GOT3 (cell line): ENCODE data around the gene CCDC88A.
"Not testable (repeated sequence)": the region's sequence is repeated elsewhere in the genome, so short reads cannot be mapped to it uniquely, and the experiment has no call there.

Source experiments
- DNase-seq: peaks from one replicate; lab custom pipeline; 2025; ENCODE audit warnings: mixed read lengths; lab: John Stamatoyannopoulos, UW

CCDC88A gene

GRCh38 chr2:55302241-55302640 lies 117.4 kb downstream of the CCDC88A start:
- DNase-seq: no peak

- no peak for DNase-seq
Observed at GRCh38 chr2:55301277-55301676, 118.4 kb downstream of the CCDC88A start.

- DNase-seq: no peak
Observed at GRCh38 chr2:55296393-55296792, 123.3 kb downstream of the CCDC88A start.

DNA sequence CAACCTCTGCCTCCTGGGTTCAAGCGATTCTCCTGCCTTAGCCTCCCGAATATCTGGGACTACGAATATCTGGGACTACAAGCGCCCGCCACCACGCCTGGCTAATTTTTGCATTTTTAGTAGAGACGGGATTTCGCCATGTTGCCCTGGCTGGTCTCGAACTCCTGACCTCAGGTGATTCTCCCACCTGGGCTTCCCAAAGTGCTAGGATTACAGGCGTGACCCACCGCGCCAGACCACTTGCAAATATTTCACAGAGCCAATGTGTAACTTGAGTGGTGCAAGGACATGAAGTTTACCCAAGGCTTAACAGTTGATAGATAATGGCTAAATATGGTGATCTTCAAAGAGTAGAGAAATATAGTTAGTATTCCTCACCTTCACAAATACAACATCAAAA lies 136.6 kb downstream of the CCDC88A start:
- DNase-seq: no peak

DNA sequence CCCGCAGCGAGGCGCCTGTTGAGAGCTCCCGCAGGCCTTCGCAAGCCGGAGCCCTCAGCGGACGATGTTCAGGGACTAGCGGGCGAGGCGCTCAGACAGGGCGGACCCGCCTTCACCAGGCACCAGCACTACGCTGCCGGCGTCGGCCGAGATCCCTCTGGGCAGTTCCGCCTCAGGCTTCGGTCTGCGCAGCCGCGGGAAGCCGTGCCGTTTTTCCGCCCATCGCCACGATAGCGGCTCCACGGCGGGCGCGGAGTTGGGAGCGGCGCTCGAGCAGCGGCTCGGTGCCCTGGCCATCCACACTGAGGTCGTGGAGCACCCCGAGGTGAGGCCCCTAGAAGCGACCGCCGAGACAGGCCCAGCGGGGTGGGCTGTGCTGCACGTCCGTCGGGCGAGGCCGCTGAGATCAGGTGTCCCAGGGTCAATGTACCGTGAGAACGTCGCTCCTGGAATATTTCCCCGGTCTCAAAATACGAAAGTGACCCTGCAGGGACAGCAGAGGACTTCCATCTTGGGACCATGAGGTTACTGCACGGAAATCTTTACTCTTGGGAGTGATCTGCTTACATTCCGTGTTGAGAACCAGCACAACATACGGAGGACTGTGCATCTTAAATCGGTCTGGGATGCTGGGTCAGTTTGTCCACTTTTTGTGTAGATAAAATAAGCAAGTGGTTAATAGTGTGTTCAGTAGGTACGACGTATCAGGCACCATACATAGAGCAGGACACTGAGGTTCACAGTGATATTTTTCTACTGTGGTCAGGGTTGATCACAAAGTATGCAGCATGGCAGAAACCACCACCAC lies 137.3 kb downstream of the CCDC88A start:
- peak; percentile 50 for DNase-seq

DNA sequence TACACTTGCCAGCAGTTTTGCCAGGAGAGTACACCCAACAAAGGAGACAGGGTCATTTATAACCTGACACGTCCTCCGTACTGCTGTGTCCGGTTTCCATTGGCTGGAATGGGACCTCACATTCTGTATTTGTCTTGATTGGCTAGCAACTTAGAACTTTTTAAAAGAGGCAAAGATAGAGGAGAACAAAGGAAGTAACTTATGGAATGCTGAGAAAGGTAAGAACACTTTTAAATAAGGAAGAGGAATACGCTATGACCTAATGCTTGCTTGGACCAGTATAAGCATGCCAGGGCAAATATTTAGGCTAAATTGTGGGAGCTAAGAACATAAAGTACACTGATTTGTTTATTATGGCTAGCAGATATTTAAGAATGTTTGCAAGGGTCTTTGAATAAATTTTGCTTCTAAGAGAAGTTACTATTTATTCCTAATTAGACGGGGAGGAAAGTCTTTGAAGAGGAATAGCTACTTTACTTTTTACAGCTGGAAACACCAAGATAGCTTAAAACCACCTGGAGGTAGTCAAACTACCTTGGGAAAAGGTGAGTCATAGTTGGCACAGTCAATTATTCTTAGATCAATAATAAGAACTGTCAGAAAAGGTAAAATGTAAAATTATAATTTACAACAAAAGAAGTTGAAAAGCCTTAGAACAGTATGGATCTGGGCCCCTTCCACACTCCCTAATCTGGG lies 138.7 kb downstream of the CCDC88A start:
- not testable (repeated sequence) for DNase-seq

- not testable (repeated sequence) for DNase-seq
Observed at GRCh38 chr2:55279859-55280424, 139.7 kb downstream of the CCDC88A start.

- not testable (repeated sequence) for DNase-seq
Observed at GRCh38 chr2:55279214-55279835, 140.3 kb downstream of the CCDC88A start.

- DNase-seq: no peak
Observed at GRCh38 chr2:55277310-55277709, 142.3 kb downstream of the CCDC88A start.

DNA sequence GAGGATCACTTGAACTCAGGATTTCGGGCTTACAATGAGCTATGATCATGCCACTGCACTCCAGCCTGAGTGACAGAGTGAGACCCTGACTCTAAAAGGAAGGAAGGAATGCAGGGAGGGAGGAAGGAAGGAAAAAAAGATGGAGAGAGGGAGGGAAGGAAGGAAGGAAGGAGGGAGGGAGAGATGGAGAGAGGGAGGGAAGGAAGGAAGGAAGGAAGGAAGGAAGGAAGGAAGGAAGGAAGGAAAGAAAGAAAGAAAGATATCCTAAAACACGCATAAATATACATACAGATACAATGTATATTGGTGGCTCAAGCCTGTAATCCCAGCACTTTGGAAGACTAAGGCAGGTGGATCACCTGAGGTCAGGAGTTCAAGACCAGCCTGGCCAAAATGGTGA lies 145.3 kb downstream of the CCDC88A start:
- not testable (repeated sequence) for DNase-seq

DNA sequence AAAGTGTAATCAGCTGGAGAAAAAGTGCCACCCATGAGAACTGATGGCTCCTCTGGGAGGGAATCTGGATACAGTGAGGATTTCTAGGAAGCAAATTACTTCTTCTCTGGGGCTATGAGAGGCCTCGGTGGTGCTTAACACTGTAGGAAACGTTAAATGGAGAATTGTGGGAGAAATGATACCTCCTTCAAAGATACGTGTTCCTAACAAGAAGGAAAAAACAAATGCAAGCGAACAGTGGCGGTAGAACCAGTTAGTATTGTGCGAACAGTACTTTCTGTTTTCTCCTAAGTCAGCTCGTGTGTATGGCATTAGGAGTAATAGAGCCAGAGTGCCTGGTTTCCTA lies 150.0 kb downstream of the CCDC88A start:
- no peak for DNase-seq

DNA sequence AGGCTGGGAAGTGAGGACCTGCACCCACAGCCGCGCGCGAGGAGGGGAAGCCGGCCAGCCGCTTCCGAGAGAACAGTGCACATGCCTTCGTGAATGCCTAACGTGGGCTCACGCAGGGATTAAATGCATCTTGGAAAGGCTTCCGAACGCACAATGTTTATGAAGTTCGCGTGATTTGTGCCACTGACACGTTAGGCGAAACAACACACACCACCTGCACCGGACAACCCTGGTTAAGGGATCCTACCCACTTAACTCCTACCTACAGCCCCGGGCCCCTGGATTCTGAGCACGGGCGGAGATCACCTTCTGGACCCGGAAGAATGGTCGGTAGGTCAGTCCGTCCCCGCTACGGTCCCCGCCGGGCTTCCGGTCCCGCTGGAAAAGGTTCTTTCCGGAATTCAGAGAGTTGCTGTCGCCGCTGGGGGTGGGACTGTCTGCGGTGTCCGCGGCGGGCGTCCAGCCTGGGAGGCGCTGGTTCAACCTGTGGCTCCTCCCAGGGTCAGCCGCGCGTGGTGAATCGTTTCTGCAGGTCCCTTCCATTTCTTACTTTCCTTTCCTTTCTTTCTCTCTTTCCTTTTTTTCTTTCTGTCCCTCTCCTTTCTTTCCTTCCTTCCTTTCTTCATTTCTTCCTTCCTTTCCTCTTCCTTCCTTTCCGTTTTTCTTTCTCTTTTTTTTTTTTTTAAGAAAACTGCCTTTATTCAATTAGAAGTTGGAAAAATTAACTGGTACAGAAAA lies 150.6 kb downstream of the CCDC88A start, which contains the start of gene MTIF2:
Gene MTIF2, minus strand, starts transcription at position 325 of the 738 bp plus-strand sequence. CDS start 5,373 bp downstream, outside the sequence.
- peak; percentile 77 for DNase-seq

GRCh38 chr2:55268288-55268906 lies 151.3 kb downstream of the CCDC88A start:
- no peak for DNase-seq

DNA sequence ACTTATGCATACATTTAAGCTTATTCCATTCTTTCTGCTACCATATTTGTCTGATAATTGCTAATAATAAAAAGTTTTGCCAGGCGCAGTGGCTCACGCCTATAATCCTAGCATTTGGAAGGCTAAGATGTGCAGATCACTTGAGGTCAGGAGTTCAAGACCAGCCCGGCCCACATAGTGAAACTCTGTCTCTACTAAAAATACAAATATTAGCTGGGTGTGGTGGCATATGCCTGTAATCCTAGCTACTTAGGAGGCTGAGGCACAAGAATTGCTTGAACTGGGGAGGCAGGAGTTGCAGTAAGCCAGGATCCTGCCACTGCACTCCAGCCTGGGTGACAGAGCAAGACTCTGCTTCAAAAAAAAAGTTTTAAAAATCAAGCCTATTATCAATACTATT lies 160.1 kb downstream of the CCDC88A start:
- not testable (repeated sequence) for DNase-seq

DNA sequence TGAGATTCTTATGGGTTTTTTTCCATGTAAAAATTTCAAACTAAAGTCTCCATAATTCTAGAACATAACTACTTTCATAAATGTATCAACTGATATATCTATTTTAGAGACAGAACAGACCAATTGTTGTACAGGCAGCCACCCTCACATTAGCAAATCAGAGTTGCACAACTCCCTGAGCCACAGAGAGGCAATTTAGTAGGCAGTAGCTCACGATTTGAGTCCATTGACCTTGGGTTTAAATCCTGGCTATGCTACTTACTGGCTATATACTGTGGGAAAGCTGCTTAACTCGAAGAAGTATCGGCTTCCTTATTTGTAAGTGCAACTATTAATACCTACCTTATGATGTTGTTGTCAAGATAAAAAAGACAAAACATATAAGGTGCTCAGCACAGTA lies 166.8 kb downstream of the CCDC88A start:
- DNase-seq: no peak

DNA sequence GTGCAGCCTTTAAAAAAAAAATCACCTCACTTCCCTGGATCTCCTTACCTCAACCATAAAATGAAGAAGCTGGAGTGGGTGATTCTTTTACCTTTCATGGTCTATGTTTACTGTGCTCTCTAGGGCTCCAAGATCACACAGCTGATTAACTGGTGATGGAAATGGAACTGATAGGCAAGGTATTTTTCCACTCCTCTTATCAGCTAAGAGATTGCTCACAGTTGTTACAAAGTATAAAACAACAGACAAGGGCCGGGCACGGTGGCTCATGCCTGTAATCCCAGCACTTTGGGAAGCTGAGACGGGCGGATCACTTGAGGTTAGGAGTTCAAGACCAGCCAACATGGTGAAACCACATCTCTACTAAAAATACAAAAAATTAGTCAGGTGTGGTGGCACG lies 172.6 kb downstream of the CCDC88A start:
- DNase-seq: no peak

GRCh38 chr2:55245411-55245810 lies 174.2 kb downstream of the CCDC88A start:
- DNase-seq: no peak

GRCh38 chr2:55242617-55243016 lies 177.0 kb downstream of the CCDC88A start:
- DNase-seq: no peak

DNA sequence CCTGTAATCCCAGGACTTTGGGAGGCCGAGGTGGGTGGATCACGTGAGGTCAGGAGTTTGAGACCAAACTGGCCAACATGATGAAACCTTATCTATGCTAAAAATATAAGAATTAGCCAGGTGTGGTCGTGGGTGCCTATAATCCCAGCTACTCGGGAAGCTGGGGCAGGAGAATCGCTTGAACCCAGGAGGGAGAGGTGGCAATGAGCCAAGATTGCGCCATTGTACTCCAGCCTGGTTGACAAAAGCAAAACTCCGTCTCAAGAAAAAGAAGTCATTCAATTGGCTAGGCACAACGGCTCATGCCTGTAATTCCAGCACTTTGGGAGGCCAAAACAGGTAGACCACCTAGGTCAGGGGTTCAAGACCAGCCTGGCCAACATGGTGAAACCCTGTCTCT lies 178.1 kb downstream of the CCDC88A start:
- not testable (repeated sequence) for DNase-seq

DNA sequence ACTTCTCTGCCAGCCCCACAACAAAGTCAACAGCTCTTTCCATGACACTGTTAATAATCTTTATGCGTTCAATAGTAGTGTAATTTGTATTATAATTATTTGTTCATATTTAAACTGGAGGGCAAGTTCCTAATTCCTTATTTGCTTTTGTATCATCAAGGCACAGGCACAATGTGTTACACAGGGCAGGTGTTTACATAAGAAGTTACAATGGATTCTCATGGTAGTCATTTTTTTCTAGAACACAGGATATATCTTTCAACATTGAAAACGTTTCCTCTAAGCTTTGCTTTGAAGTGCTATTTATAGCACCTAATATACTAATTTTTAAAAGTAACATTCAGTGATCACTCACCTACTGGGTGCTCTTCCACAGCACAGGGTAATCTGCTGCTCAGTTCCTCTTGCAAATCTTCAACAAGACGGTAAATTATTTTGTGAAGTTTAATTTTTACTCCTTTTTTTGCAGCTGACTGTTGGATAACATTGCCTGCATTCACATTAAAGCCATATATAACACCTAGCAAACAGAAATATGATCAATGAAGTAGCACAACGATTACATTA lies 179.9 kb downstream of the CCDC88A start:
- no peak for DNase-seq
